Measurements from ENCODE around the gene KRTAP24-1.

- TF ChIP-seq EZH2 (IDR thresholded peaks at IDR 0.05; ENCODE audit: low read depth) (no peak), CTCF (conservative IDR thresholded peaks at IDR 0.05) (no peak)
These were observed 39.1 kb downstream of the KRTAP24-1 start for GRCh38 chr21:30243691-30244090.

All from PC-9 (cell line).